Naive thymus-derived CD4-positive, alpha-beta T cell (primary cell): ENCODE measurements around the gene MYLK4. TPM values are rescaled to one million over a fixed set of nuclear protein-coding genes. Genes with fewer than 3 reads are reported as not detected.

Source experiments
- ATAC-seq: fragments of 150-1000 bp; cut with Tn5 transposase; 2 replicates; pipeline ENCODE4 v1.10.0; 2021; ENCODE audit warnings: mild to moderate bottlenecking, moderate library complexity
- CTCF ChIA-PET: fragments of 350-600 bp; sonication (Branson Sonifier 250); formaldehyde crosslinking; loops from one replicate; lab custom pipeline; 2021; ENCODE audit warnings: antibody characterized with exemption; lab: Charles Lee
- POLR2A ChIA-PET: fragments of 350-600 bp; sonication (Branson Sonifier 250); formaldehyde crosslinking; loops from one replicate; lab custom pipeline; 2021; ENCODE audit warnings: antibody characterized with exemption, inconsistent platforms; lab: Charles Lee
- DNase-seq, 9 donors: peaks; one replicate each; pipeline versions ENCODE4 v3.0.0 to v3.0.0-alpha.2; 2020 to 2022; ENCODE audit warnings: mixed read lengths in 1 of 9
- H3K27ac ChIP-seq: one replicate; pipeline ENCODE4 v1.7.0; 2013; ENCODE audit warnings: mild to moderate bottlenecking, low read depth, low read length, moderate library complexity
- H3K27me3 ChIP-seq, 2 donors: one replicate each; pipeline ENCODE4 v1.7.0; 2013; ENCODE audit warnings: low read length in 2 of 2, mild to moderate bottlenecking in 2 of 2, moderate library complexity in 2 of 2; ENCODE audit not compliant: control insufficient read depth in 2 of 2, insufficient read depth in 2 of 2
- H3K36me3 ChIP-seq, 3 experiments: 1 replicate in 2 of 3; 2 replicates in 1 of 3; pipeline ENCODE4 v1.7.0; 2013; ENCODE audit warnings: low read length in 3 of 3, mild to moderate bottlenecking in 3 of 3, moderate library complexity in 1 of 3; ENCODE audit not compliant: insufficient read depth in 3 of 3, control insufficient read depth in 2 of 3
- H3K4me1 ChIP-seq, 2 donors: one replicate each; pipeline ENCODE4 v1.7.0; 2013; ENCODE audit warnings: low read length in 2 of 2, mild to moderate bottlenecking in 2 of 2, moderate library complexity in 1 of 2; ENCODE audit not compliant: control insufficient read depth in 2 of 2, insufficient read depth in 2 of 2
- H3K4me3 ChIP-seq: 2 replicates; pipeline ENCODE4 v1.7.0; 2013; ENCODE audit warnings: mild to moderate bottlenecking, low read length
- H3K9me3 ChIP-seq, 3 experiments: 1 replicate in 2 of 3; 2 replicates in 1 of 3; pipeline ENCODE4 v1.7.0; 2013; ENCODE audit warnings: low read length in 3 of 3; ENCODE audit not compliant: control insufficient read depth in 2 of 3
- H3K27ac Mint-ChIP-seq, 9 donors: one replicate each; pipeline ENCODE4 v1.8.0; 2020 to 2022; ENCODE audit warnings: mixed read lengths in 9 of 9, mild to moderate bottlenecking in 8 of 9, moderate library complexity in 5 of 9, inconsistent platforms in 2 of 9
- H3K27me3 Mint-ChIP-seq, 5 donors: one replicate each; pipeline ENCODE4 v1.8.0; 2021 to 2022; ENCODE audit warnings: mixed read lengths in 5 of 5, mild to moderate bottlenecking in 1 of 5
- H3K36me3 Mint-ChIP-seq, 5 donors: one replicate each; pipeline ENCODE4 v1.8.0; 2020 to 2022; ENCODE audit warnings: mixed read lengths in 5 of 5, mild to moderate bottlenecking in 3 of 5, inconsistent platforms in 1 of 5
- H3K4me1 Mint-ChIP-seq, 7 donors: one replicate each; pipeline ENCODE4 v1.8.0; 2020 to 2022; ENCODE audit warnings: mixed read lengths in 7 of 7, mild to moderate bottlenecking in 3 of 7, inconsistent platforms in 1 of 7
- H3K4me3 Mint-ChIP-seq, 10 donors: one replicate each; pipeline ENCODE4 v1.8.0; 2020 to 2022; ENCODE audit warnings: mild to moderate bottlenecking in 10 of 10, mixed read lengths in 10 of 10, moderate library complexity in 6 of 10, inconsistent platforms in 2 of 10
- H3K9me3 Mint-ChIP-seq, 11 donors: one replicate each; pipeline ENCODE4 v1.8.0; 2020 to 2022; ENCODE audit warnings: mixed read lengths in 11 of 11, mild to moderate bottlenecking in 4 of 11, inconsistent platforms in 1 of 11, moderate library complexity in 1 of 11
- intact Hi-C, 2 donors: fragments of 100-400 bp; cut with micrococcal nuclease; formaldehyde crosslinking; loops; one replicate each; pipeline ENCODE4 v1.15.1; 2023
- polyA plus RNA-seq, 2 donors: library from polyadenylated mRNA; unstranded; fragments of 300-500 nt; fragmentation: Illumina TruSeq; gene quantifications; one replicate each; pipeline ENCODE4 v1.2.3, GENCODE V29; 2021
- total RNA-seq, 6 experiments: library from RNA in 5 of 6; stranded (reverse) in 5 of 6; gene quantifications; 1 replicate in 5 of 6; 2 replicates in 1 of 6; pipeline ENCODE4 v1.2.3 and lab custom pipeline; 2021 to 2026

The MYLK4 gene
- total and polyA plus RNA-seq, 7 experiments from 2014 or later, result 0.23 to 1.6 (median 0.34) TPM; not detected in 1

DNA sequence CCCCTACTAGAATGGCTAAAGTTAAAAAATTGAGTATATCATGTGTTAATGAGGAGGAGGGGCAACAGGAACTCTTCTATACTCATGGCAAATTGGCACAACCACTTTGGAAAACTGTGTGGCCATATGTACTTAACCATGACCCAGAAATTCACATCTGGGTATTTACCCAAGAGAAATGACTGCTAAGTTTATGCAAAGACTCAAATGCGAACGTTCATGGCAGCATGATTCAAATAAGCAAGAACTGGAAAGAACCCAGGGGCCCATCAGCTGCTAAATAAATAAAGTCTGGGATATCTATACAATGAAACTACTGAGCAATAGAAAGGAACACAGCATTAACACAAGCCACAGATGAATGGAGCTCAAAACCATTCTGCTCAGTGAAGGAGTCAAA is 107.6 kb downstream of the MYLK4 start:
- Histone ChIP-seq H3K4me3 (no peak overlapping the region), H3K4me1 (no peaks in the 10 kb centered on the region), H3K27ac (no peak overlapping the region), H3K27me3 (no peaks in the 10 kb centered on the region), H3K9me3 (no peaks in the 10 kb centered on the region), H3K36me3 (no peaks in the 10 kb centered on the region)
- Mint-ChIP-seq H3K27ac (no peak overlapping the region), H3K27me3 (peaks cover 54 to 78% (median 58%) of the 10 kb centered on the region in 5 donors), H3K4me3 (no peak overlapping the region), H3K4me1 (peaks cover 0 to 5% (median 0%) of the 10 kb centered on the region in 7 donors), H3K36me3 (no peaks in the 10 kb centered on the region), H3K9me3 (no peaks in the 10 kb centered on the region)
- DNase-seq (no peak), ATAC-seq (no peak)
- POLR2A ChIA-PET, result no interaction called here
- intact Hi-C loops, result no loop called here
- CTCF ChIA-PET, result interaction anchor here (1.0 kb wide), 1 partner anchor 1046 kb away, joined by 3 read pairs; no protein-coding TSS in a partner anchor

DNA sequence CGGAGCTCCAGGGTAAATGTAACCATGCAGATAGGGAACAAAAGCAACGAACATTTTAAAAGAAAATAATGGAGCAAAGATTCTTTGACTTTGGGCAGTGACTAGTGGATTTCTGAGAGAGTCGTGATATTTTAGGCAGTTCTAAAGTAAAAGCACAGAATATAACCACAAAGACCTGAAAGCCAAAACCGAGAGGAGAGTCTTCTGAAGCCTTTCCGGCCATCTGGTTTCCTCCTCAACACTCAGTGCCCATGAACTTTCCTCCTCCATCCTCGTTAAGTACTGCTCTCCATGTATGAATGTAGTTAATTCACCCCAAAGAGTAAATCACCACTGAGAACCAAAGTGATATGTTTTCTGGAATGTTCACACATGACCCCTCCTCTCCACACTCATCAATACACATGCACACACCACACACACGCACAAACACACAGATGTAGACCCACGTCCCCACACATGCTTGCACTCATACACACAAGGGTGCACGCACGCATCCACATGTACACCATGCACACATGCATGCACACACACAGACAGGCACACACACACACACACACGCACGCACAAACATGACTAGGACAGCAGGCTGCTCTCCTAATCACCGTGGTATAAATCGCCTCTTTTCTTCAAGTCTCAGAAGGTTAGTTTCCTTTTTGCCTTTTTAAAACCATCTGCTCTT is 109.5 kb downstream of the MYLK4 start:
- Mint-ChIP-seq H3K9me3 (no peaks in the 10 kb centered on the region), H3K27ac (peak overlapping the region in 1 of 9 donors; percentile 1), H3K36me3 (no peaks in the 10 kb centered on the region), H3K4me3 (no peak overlapping the region), H3K27me3 (peaks cover 45 to 79% (median 64%) of the 10 kb centered on the region in 5 donors), H3K4me1 (peaks cover 0 to 5% (median 0%) of the 10 kb centered on the region in 7 donors)
- ChIA-PET POLR2A (no interaction called here), CTCF (no interaction called here)
- intact Hi-C loops, result no loop called here
- Histone ChIP-seq H3K27me3 (no peaks in the 10 kb centered on the region), H3K36me3 (no peaks in the 10 kb centered on the region), H3K9me3 (no peaks in the 10 kb centered on the region), H3K4me1 (no peaks in the 10 kb centered on the region), H3K27ac (no peak overlapping the region), H3K4me3 (no peak overlapping the region)
- ATAC-seq (no peak), DNase-seq (no peak)

- ChIA-PET POLR2A (no interaction called here), CTCF (no interaction called here)
- Mint-ChIP-seq H3K4me3 (no peak overlapping the region), H3K9me3 (no peaks in the 10 kb centered on the region), H3K4me1 (peaks cover 0 to 5% (median 0%) of the 10 kb centered on the region in 7 donors), H3K27me3 (peaks cover 43 to 75% (median 59%) of the 10 kb centered on the region in 5 donors), H3K36me3 (no peaks in the 10 kb centered on the region), H3K27ac (no peak overlapping the region)
- intact Hi-C loops, result no loop called here
- Histone ChIP-seq H3K36me3 (no peaks in the 10 kb centered on the region), H3K4me3 (no peak overlapping the region), H3K27me3 (no peaks in the 10 kb centered on the region), H3K27ac (no peak overlapping the region), H3K4me1 (no peaks in the 10 kb centered on the region), H3K9me3 (no peaks in the 10 kb centered on the region)
- ATAC-seq, result no peak
- no peak for DNase-seq
Measured at GRCh38 chr6:2640551-2640950, 110.2 kb downstream of the MYLK4 start.

DNA sequence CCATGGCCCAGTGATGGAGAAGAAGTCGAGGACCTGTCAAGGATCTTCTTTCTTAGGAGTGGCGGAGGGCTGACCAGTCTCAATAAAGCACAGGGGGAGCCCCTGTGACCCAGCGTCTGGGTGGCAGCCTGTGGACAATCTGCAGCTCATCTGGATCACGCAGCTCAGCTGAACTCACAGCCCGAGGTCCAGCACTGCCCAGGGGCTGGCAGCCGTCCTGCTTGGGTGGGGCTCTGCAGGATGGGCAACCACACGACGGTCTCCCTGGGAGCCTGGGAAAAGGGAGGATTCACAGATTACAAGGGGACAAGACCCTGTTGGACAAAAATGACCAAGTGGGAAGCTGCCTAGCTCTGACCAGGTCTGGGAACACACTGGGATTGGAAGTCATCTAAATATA is 110.8 kb downstream of the MYLK4 start:
- H3K4me1 ChIP-seq, result no peaks in the 10 kb centered on the region
- H3K4me3 Mint-ChIP-seq, result no peak overlapping the region
- no peak for DNase-seq
- H3K27me3 Mint-ChIP-seq, result peaks cover 43 to 68% (median 58%) of the 10 kb centered on the region in 5 donors
- H3K9me3 Mint-ChIP-seq, result no peaks in the 10 kb centered on the region
- no peak overlapping the region for H3K27ac ChIP-seq
- H3K4me3 ChIP-seq, result no peak overlapping the region
- intact Hi-C loops, result loop anchor here (10.0 kb wide), 1 partner anchor 195 kb away; no protein-coding TSS in a partner anchor
- no peaks in the 10 kb centered on the region for H3K9me3 ChIP-seq
- ATAC-seq, result no peak
- no peak overlapping the region for H3K27ac Mint-ChIP-seq
- H3K36me3 ChIP-seq, result no peaks in the 10 kb centered on the region
- H3K27me3 ChIP-seq, result no peaks in the 10 kb centered on the region
- H3K4me1 Mint-ChIP-seq, result peaks cover 0 to 5% (median 0%) of the 10 kb centered on the region in 7 donors
- no peaks in the 10 kb centered on the region for H3K36me3 Mint-ChIP-seq
- ChIA-PET POLR2A (no interaction called here), CTCF (no interaction called here)

- no peaks in the 10 kb centered on the region for H3K36me3 ChIP-seq
- H3K27me3 Mint-ChIP-seq, result peaks cover 41 to 63% (median 51%) of the 10 kb centered on the region in 5 donors
- no peak for ATAC-seq
- peaks cover 0 to 8% (median 0%) of the 10 kb centered on the region in 7 donors for H3K4me1 Mint-ChIP-seq
- H3K27me3 ChIP-seq, result no peaks in the 10 kb centered on the region
- no peak overlapping the region for H3K4me3 ChIP-seq
- H3K27ac ChIP-seq, result no peak overlapping the region
- ChIA-PET CTCF (no interaction called here), POLR2A (no interaction called here)
- no peaks in the 10 kb centered on the region for H3K9me3 ChIP-seq
- peak overlapping the region in 1 of 10 donors; percentile 0 for H3K4me3 Mint-ChIP-seq
- no peaks in the 10 kb centered on the region for H3K4me1 ChIP-seq
- H3K36me3 Mint-ChIP-seq, result no peaks in the 10 kb centered on the region
- DNase-seq, result no peak
- H3K9me3 Mint-ChIP-seq, result no peaks in the 10 kb centered on the region
- no peak overlapping the region for H3K27ac Mint-ChIP-seq
- intact Hi-C loops, result loop anchor here (10.0 kb wide), 1 partner anchor 194 kb away; no protein-coding TSS in a partner anchor
Measured at GRCh38 chr6:2639167-2639566, 111.6 kb downstream of the MYLK4 start.

GRCh38 chr6:2636672-2637071 is 114.0 kb downstream of the MYLK4 start:
- Histone ChIP-seq H3K36me3 (no peaks in the 10 kb centered on the region), H3K27me3 (no peaks in the 10 kb centered on the region), H3K9me3 (no peaks in the 10 kb centered on the region), H3K27ac (no peak overlapping the region), H3K4me3 (no peak overlapping the region), H3K4me1 (no peaks in the 10 kb centered on the region)
- Mint-ChIP-seq H3K36me3 (no peaks in the 10 kb centered on the region), H3K4me3 (peak overlapping the region in 1 of 10 donors; percentile 53), H3K9me3 (no peaks in the 10 kb centered on the region), H3K27ac (no peak overlapping the region), H3K4me1 (peaks cover 0 to 8% (median 0%) of the 10 kb centered on the region in 7 donors), H3K27me3 (peaks cover 31 to 41% (median 39%) of the 10 kb centered on the region in 5 donors)
- DNase-seq (no peak), ATAC-seq (no peak)
- ChIA-PET CTCF (no interaction called here), POLR2A (no interaction called here)
- intact Hi-C loops, result loop anchor here (10.0 kb wide), 1 partner anchor 192 kb away; no protein-coding TSS in a partner anchor
